Activated naive CD4-positive, alpha-beta T cell treated with anti-CD3 and anti-CD28 coated beads, Interleukin-2, amount 50 U/mL, for 72 hours (primary cell): ENCODE data around the gene NPBWR2. TPM values are rescaled to one million over a fixed set of nuclear protein-coding genes. Genes with fewer than 3 reads are reported as not detected.

Source experiments
- total RNA-seq, 2 donors: library from RNA; stranded (reverse); gene quantifications; one replicate each; pipeline ENCODE4 v1.2.3, GENCODE V29; 2022

NPBWR2 gene
- total RNA-seq, 2 donors from 2014 or later: not detected

Other genes with a start within 250 kb of the NPBWR2 start
- not detected for gene ABHD16B, start 246.1 kb downstream of the NPBWR2 start, total RNA-seq
- gene TPD52L2, start 242.3 kb downstream of the NPBWR2 start, total RNA-seq: 10 to 100 TPM; 31.3 to 62.1 TPM
- 10 to 100 TPM; 30.7 to 41.9 TPM for gene DNAJC5, start 212.4 kb downstream of the NPBWR2 start, total RNA-seq
- gene UCKL1, start 151.1 kb downstream of the NPBWR2 start, total RNA-seq: 10 to 100 TPM; 21.3 to 32.7 TPM
- gene ZNF512B, start 137.6 kb downstream of the NPBWR2 start, total RNA-seq: 10 to 100 TPM in 1 of 2 donors, 1 to 10 TPM in 1; 10.0 to 21.4 TPM
- gene SAMD10, start 127.9 kb downstream of the NPBWR2 start, total RNA-seq: 10 to 100 TPM in 1 of 2 donors, 1 to 10 TPM in 1; 8.2 to 65.4 TPM
- gene PRPF6, start 126.4 kb downstream of the NPBWR2 start, total RNA-seq: 10 to 100 TPM; 82.1 to 82.7 TPM
- gene C20orf204, start 71.4 kb downstream of the NPBWR2 start, total RNA-seq: 10 to 100 TPM; 14.2 to 18.8 TPM
- gene SOX18, start 57.9 kb downstream of the NPBWR2 start, total RNA-seq: 1 to 10 TPM in 1 of 2 donors, under 1 TPM in 1; 0.39 to 1.4 TPM
- gene TCEA2, start 44.4 kb downstream of the NPBWR2 start, total RNA-seq: 10 to 100 TPM; 21.9 to 79.3 TPM
- 10 to 100 TPM; 21.5 to 47.8 TPM for gene RGS19, start 28.0 kb downstream of the NPBWR2 start, total RNA-seq
- gene OPRL1, start 27.5 kb downstream of the NPBWR2 start, total RNA-seq: 1 to 10 TPM in 1 of 2 donors, under 1 TPM in 1; 0.32 to 1.2 TPM
- not detected for gene LKAAEAR1, start 23.2 kb downstream of the NPBWR2 start, total RNA-seq
- under 1 TPM in 1 of 2 donors, not detected in 1; 0.16 TPM for gene MYT1, start 56.9 kb upstream of the NPBWR2 start, total RNA-seq
- 10 to 100 TPM; 25.3 to 39.6 TPM for gene PCMTD2, start 148.2 kb upstream of the NPBWR2 start, total RNA-seq